ENCODE measurements around the gene UGT1A10.
"Not testable (repeated sequence)": the region's sequence is repeated elsewhere in the genome, so short reads cannot be mapped to it uniquely, and the experiment has no call there.

UGT1A10 gene

DNA sequence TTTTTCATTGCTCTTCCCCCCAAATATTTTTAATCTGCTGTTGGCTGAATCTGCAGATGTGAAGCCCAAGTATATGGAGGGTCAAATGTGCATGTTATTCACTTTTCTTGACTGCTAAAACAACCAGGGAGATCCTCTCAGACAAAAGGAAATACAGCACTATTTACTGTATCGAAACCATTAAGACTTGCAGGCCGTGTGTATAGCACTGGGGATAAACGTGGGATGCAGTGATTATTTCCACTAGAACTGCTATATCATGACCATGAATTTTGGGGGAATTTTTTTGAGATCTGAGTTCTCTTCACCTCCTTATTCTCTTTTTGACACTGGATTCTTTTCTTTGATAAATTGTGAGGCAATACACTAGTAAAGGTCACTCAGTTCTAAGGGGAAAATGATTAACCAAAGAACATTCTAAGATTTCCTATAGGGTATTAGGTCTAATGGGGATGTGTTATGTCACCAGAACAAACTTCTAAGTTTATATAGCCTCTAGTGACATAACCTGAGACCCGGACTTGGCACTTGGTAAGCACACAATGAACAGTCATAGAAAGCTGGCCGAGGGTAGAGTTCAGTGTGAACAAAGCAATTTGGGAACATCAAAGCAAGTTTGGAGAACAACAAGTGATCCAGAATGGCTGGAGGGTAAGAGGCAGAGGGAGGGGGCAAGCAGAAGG, 109.0 kb downstream of the UGT1A10 start:
- Histone ChIP-seq H3K27ac (no peak overlapping the region), H3K27me3 (ENCODE audit: insufficient read depth, low read depth, severe bottlenecking) (no peaks in the 10 kb centered on the region), H3K4me3 (ENCODE audit: low read depth, low read length) (no peak overlapping the region), H3K9me3 (ENCODE audit: severe bottlenecking) (peaks cover 4% of the 10 kb centered on the region), H3K36me3 (no peaks in the 10 kb centered on the region)
- DNase-seq, result no peak
- TF ChIP-seq, protein P1, sequence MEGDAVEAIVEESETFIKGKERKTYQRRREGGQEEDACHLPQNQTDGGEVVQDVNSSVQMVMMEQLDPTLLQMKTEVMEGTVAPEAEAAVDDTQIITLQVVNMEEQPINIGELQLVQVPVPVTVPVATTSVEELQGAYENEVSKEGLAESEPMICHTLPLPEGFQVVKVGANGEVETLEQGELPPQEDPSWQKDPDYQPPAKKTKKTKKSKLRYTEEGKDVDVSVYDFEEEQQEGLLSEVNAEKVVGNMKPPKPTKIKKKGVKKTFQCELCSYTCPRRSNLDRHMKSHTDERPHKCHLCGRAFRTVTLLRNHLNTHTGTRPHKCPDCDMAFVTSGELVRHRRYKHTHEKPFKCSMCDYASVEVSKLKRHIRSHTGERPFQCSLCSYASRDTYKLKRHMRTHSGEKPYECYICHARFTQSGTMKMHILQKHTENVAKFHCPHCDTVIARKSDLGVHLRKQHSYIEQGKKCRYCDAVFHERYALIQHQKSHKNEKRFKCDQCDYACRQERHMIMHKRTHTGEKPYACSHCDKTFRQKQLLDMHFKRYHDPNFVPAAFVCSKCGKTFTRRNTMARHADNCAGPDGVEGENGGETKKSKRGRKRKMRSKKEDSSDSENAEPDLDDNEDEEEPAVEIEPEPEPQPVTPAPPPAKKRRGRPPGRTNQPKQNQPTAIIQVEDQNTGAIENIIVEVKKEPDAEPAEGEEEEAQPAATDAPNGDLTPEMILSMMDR (IDR thresholded peaks at IDR 0.05; ENCODE audit: low read depth, low read length), result no peak

DNA sequence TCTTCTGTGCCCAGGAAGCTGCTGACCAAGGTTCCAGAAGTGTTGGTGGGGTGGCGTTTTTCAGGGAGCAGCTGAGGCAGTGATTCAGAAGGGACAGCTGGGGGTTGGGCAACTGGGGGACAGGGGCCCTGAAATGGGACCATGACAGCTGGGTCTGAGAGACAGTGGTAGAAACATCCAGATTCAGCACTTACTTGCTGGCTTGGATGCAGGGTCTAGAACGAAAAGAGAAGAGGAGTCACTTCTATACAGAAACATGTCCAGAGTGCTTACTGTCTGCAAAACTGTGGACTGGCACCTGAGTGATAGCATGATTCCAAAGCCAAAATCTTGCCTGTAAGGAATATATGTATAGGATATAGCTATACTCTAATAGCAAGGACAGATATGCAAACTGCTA, 109.6 kb downstream of the UGT1A10 start:
- not testable (repeated sequence) for DNase-seq; H3K27ac ChIP-seq; H3K27me3 ChIP-seq (ENCODE audit: insufficient read depth, low read depth, severe bottlenecking); H3K36me3 ChIP-seq; H3K4me3 ChIP-seq (ENCODE audit: low read depth, low read length)
- H3K9me3 ChIP-seq (ENCODE audit: severe bottlenecking), result peaks cover 11% of the 10 kb centered on the region

DNA sequence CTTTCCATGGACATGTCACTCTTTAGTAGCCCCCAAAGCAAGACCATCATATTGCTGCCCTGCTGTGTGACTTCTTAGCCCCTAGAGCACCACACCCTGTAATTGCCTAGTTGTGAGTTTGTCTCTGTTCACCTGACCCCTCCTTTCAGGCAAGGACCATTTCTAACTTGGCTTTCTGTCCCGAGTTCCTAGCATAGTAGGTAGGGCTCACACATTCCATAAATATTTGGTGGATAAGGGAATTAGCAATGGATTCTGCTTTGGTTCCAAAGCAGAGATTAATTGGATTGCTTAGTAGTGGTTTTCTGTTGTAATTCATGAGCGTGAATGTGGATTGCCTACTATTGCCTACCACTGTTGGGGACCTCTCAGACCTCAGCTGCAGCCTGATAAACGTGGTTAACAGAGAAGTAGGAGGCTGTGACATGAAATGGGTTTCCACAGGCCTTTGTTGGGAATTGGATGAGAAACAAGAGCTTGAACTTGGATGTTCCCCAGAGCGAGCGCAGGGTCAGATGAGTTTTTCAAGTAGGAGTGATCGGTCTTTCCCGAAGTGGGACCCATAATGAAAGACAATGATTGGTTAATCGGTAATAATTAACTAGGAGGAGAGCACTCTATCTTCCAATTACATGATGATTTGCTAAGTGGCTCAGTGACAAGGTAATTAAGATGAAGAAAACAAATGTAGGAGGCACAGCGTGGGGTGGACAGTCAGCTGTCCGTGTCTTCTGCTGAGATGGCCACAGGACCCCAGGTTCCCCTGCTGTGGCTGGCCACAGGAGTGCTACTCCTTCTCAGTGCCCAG, 110.4 kb downstream of the UGT1A10 start:
- no peaks in the 10 kb centered on the region for H3K36me3 ChIP-seq
- no peak overlapping the region for H3K4me3 ChIP-seq (ENCODE audit: low read depth, low read length)
- TF ChIP-seq, protein P1 (IDR thresholded peaks at IDR 0.05; ENCODE audit: low read depth, low read length), result no peak
- no peaks in the 10 kb centered on the region for H3K27me3 ChIP-seq (ENCODE audit: insufficient read depth, low read depth, severe bottlenecking)
- H3K27ac ChIP-seq, result no peak overlapping the region
- DNase-seq, result no peak
- peaks cover 19% of the 10 kb centered on the region for H3K9me3 ChIP-seq (ENCODE audit: severe bottlenecking)

DNA sequence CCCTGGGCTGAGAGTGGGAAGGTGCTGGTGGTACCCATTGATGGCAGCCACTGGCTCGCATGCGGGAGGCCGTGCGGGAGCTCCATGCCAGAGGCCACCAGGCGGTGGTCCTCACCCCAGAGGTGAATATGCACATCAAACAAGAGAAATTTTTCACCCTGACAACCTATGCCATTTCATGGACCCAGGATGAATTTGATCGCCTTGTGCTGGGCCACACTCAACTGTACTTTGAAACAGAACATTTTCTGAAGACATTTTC, 111.0 kb downstream of the UGT1A10 start:
- peaks cover 23% of the 10 kb centered on the region for H3K9me3 ChIP-seq (ENCODE audit: severe bottlenecking)
- TF ChIP-seq, protein P1 (IDR thresholded peaks at IDR 0.05; ENCODE audit: low read depth, low read length), result no peak
- H3K27me3 ChIP-seq (ENCODE audit: insufficient read depth, low read depth, severe bottlenecking), result no peaks in the 10 kb centered on the region
- H3K4me3 ChIP-seq (ENCODE audit: low read depth, low read length), result no peak overlapping the region
- DNase-seq, result no peak
- no peak overlapping the region for H3K27ac ChIP-seq
- no peaks in the 10 kb centered on the region for H3K36me3 ChIP-seq

DNA sequence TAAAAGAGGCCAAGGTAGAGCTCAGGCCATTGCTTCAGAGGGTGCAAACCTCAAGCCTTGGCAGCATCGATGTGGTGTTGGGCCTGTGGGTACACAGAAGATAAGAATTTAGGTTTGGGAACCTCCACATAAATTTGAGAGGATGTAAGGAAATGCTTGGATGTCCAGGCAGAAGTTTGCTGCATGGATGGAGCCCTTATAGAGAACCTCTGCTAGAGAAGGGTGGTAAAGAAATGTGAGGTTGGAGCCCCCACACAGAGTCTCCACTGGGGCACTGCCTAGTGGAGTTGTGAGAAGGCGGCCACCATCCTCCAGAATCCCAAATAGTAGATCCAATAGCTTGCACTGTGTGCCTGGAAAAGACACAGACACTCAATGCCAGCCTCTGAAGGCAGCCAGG, 114.4 kb downstream of the UGT1A10 start:
- not testable (repeated sequence) for H3K27ac ChIP-seq; H3K36me3 ChIP-seq; H3K27me3 ChIP-seq (ENCODE audit: insufficient read depth, low read depth, severe bottlenecking); H3K4me3 ChIP-seq (ENCODE audit: low read depth, low read length); DNase-seq
- H3K9me3 ChIP-seq (ENCODE audit: severe bottlenecking), result peaks cover 26% of the 10 kb centered on the region

DNA sequence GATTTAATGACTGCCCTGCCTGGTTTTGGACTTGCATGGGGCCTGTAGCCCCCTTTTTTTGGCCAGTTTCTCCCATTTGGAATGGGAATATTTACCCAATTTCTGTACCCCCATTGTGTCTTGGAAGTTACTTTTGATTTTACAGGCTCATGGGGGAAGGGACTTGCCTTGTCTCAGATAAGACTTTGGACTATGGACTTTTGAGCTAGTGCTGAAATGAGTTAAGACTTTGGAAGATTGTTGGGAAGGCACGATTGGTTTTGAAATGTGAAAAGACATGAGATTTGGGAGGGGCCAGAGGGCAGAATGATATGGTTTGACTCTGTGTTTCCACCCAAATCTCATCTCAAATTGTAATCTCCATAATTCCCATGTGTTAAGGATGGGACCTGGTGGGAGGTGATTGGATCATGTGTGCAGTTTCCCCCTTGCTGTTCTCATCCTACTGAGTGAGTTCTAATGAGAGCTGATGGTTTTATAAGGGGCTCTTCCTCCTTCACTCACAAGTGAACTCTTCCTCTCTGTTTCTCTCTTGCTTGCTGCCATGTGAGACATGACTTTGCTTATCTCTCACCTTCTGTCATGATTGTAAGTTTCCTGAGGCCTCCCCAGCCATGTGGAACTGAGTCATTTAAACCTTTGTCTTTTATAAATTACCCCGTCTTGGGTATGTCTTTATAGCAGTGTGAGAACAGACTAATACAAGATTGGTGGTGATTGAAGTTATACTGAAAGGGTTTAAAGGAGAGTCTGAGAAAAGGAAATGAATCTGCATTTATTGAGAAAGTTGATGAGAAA, 115.2 kb downstream of the UGT1A10 start:
- not testable (repeated sequence) for DNase-seq; H3K4me3 ChIP-seq (ENCODE audit: low read depth, low read length); H3K27me3 ChIP-seq (ENCODE audit: insufficient read depth, low read depth, severe bottlenecking); H3K36me3 ChIP-seq; H3K27ac ChIP-seq
- peaks cover 26% of the 10 kb centered on the region for H3K9me3 ChIP-seq (ENCODE audit: severe bottlenecking)

DNA sequence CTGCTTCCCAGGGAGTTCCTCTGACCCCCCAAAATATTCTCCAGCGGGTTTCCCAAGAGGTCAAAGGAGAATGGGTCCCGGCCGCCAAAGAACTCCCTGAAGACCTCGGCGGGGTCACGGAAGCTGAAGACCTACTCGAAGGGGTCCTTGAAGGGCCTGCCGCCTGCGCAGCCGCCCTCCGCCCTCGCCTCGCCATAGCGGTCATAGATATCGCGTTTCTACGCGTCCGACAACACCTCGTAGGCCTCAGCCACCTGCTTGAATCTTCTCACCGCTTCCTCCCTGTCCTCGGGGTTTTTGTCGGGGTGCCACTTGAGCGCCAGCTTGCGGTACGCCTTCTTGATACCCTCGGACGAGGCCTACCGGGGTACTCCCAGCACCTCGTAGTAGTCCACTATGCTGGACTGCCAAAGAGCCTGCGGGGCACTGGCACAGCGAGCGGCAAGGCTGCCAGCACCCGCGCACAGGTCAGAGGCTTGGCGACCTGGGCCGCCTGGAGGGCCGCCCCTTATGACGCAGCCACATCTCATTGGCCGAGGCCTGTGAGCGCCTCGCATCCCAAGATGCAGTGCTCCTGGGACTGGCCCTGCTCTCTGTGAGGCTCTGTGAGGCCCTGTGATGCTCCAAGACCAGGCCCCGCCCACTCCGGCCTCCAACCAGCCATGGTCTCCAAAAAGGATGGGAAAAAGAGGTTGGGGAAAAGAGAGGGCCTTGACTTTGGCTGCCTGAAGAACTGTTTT, 118.8 kb downstream of the UGT1A10 start:
- TF ChIP-seq, protein P1 (IDR thresholded peaks at IDR 0.05; ENCODE audit: low read depth, low read length), result no peak
- Histone ChIP-seq H3K27me3 (ENCODE audit: insufficient read depth, low read depth, severe bottlenecking) (no peaks in the 10 kb centered on the region), H3K4me3 (ENCODE audit: low read depth, low read length) (no peak overlapping the region), H3K27ac (no peak overlapping the region), H3K9me3 (ENCODE audit: severe bottlenecking) (peaks cover 23% of the 10 kb centered on the region), H3K36me3 (no peaks in the 10 kb centered on the region)
- DNase-seq, result no peak

All from WERI-Rb-1 (cell line).